ENCODE results near the gene ALDH7A1.

- TF ChIP-seq EZH2 (IDR thresholded peaks at IDR 0.05) = no peak
- TF ChIP-seq POLR2AphosphoS5 (IDR thresholded peaks at IDR 0.05; ENCODE audit: borderline replicate concordance, low read depth, low read length) = no peak
- no peak for TF ChIP-seq FOXP2 (optimal IDR thresholded peaks at IDR 0.05; ENCODE audit: control extremely low read depth, extremely low read length, insufficient read depth)
Observed at GRCh38 chr5:126520593-126520953, 74.4 kb downstream of the ALDH7A1 start.

All from SK-N-MC (cell line).